ENCODE results near the gene TRIM29. TPM values are rescaled to one million over a fixed set of nuclear protein-coding genes. Genes with fewer than 3 reads are reported as not detected.

TRIM29 gene
- total RNA-seq, 1 experiment from 2014 or later: 4.3 TPM

DNA sequence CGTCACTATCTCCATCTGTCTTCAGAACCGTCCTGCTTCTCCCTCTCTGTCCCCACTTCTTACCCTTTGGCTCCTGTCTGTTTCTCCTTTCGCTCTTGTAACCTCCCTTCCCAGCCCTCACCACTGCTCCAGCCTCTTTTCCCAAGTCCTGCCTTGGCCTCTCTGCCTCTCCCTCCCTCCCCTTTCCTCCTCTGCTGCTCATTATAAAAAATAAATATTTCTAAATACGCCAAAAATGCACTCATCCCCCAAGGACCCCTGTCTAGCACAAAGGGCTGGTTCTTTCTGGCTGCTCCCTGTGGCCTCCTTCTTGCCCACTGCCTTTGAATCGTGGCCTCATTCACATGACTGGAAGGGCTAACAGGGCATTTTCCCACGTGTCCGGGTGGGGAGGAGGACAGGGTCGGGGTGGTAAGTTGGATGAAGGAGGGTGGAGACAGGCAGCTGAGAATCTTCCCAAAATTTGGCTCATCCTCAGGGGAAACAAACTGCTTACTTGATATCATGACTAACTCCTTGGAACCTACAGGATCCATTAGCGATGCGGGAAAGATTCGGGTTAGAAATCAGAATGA is 46.5 kb upstream of the TRIM29 start:
- peaks cover 6% of the 10 kb centered on the region for H3K9me3 ChIP-seq
- no peaks in the 10 kb centered on the region for H3K27me3 Mint-ChIP-seq (ENCODE audit: insufficient read depth, unreplicated experiment)
- peak overlapping the region; percentile 28 for H3K4me3 ChIP-seq (ENCODE audit: low read depth, low read length)
- no peaks in the 10 kb centered on the region for H3K27me3 ChIP-seq (replicated peaks; ENCODE audit: control insufficient read depth, insufficient read depth, low read length)
- ChIA-PET POLR2A (no interaction called here), CTCF (interaction anchor here (0.9 to 2.1 kb wide), 6 partner anchors 9 to 44 kb away, joined by 3 to 13 read pairs (median 5); no protein-coding TSS in a partner anchor)
- peak overlapping the region; percentile 49 for H3K4me3 Mint-ChIP-seq (ENCODE audit: unreplicated experiment)
- no TSS peak for BruUV-seq (replicated peaks)
- DNase-seq: peak in 1 of 2 experiments; percentile 32
- intact Hi-C loops (cut with micrococcal nuclease; ENCODE audit: unreplicated experiment): no loop called here
- no peaks in the 10 kb centered on the region for H3K36me3 Mint-ChIP-seq (ENCODE audit: insufficient read depth, unreplicated experiment)
- H3K27ac Mint-ChIP-seq (ENCODE audit: unreplicated experiment): peak overlapping the region; percentile 84
- no peaks in the 10 kb centered on the region for H3K36me3 ChIP-seq (ENCODE audit: control insufficient read depth, insufficient read depth, low read length)
- no peaks in the 10 kb centered on the region for H3K9me3 Mint-ChIP-seq (ENCODE audit: unreplicated experiment)
- TF ChIP-seq, protein P1, sequence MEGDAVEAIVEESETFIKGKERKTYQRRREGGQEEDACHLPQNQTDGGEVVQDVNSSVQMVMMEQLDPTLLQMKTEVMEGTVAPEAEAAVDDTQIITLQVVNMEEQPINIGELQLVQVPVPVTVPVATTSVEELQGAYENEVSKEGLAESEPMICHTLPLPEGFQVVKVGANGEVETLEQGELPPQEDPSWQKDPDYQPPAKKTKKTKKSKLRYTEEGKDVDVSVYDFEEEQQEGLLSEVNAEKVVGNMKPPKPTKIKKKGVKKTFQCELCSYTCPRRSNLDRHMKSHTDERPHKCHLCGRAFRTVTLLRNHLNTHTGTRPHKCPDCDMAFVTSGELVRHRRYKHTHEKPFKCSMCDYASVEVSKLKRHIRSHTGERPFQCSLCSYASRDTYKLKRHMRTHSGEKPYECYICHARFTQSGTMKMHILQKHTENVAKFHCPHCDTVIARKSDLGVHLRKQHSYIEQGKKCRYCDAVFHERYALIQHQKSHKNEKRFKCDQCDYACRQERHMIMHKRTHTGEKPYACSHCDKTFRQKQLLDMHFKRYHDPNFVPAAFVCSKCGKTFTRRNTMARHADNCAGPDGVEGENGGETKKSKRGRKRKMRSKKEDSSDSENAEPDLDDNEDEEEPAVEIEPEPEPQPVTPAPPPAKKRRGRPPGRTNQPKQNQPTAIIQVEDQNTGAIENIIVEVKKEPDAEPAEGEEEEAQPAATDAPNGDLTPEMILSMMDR (IDR thresholded peaks at IDR 0.05; ENCODE audit: insufficient read depth in 1 of 2, low read depth in 1 of 2, low read length in 1 of 2, severe bottlenecking in 1 of 2, unreplicated experiment in 1 of 2): no peak
- peaks cover 45% of the 10 kb centered on the region for H3K4me1 Mint-ChIP-seq (ENCODE audit: low read depth, unreplicated experiment)
- peaks cover 67% of the 10 kb centered on the region for H3K4me1 ChIP-seq

DNA sequence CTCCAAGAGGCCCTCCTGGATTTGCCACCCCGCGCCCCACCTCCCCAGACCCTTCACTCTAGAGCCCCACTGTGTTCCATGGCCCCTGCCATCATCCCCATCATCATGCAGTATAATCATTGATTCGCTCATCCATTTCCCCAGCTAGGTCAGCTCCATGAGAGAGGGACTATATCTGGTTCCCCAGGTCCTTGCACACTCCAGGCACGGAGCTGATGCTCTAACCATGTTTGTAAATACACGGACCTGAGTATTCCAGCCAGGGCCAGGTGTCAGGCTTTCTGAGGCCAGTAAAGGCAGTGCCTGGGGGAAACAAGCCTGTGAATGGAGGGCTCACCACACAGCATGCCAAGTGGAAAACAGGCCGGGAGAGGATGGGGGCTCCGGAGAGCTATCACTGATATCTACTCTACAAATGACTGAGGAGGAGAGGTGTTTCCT is 45.8 kb upstream of the TRIM29 start:
- POLR2A ChIA-PET: no interaction called here

DNA sequence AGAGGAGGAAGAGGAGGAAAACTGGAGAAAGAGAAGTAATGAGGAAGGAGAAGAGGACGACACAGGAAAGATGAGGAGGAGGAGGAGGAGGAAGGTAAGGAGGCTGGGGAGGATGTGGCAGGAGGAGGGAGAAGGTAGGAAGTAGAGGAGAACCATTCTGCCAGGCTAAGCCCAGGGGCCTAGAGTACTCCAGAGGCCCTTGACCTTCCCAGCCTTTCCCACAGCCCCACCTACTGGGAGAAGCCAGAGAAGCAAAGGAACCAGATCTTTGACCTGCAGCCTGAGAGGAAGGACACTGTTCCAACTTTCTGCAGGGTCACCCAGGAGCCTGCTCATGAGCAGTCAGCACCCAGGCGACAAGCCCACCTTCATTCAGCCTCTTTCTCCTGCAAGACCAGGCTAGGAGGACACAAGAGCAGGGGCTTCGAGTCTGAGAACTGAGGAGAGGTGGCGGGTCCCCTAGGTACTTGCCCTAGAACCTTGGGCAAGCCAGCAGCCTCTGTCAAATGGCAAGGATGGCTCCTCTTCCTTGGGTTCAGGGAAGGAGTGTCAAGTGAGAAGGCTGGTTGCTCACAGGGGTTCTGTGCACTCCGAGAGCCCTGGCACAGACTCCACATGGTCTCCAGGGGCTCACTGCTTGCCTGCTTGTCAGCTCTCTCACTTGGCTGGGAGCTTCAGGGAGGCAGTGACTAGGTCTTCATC is 45.0 kb upstream of the TRIM29 start:
- H3K27me3 ChIP-seq (replicated peaks; ENCODE audit: control insufficient read depth, insufficient read depth, low read length): no peaks in the 10 kb centered on the region
- BruUV-seq (replicated peaks): no TSS peak
- H3K36me3 ChIP-seq (ENCODE audit: control insufficient read depth, insufficient read depth, low read length): no peaks in the 10 kb centered on the region
- Mint-ChIP-seq H3K27me3 (ENCODE audit: insufficient read depth, unreplicated experiment) (no peaks in the 10 kb centered on the region), H3K9me3 (ENCODE audit: unreplicated experiment) (no peaks in the 10 kb centered on the region), H3K4me3 (ENCODE audit: unreplicated experiment) (no peak overlapping the region), H3K4me1 (ENCODE audit: low read depth, unreplicated experiment) (peaks cover 44% of the 10 kb centered on the region), H3K27ac (ENCODE audit: unreplicated experiment) (no peak overlapping the region), H3K36me3 (ENCODE audit: insufficient read depth, unreplicated experiment) (no peaks in the 10 kb centered on the region)
- POLR2A ChIA-PET: no interaction called here
- H3K4me3 ChIP-seq (ENCODE audit: low read depth, low read length): no peak overlapping the region
- CTCF ChIA-PET: interaction anchor here (0.7 to 0.9 kb wide), 3 partner anchors 14 to 345 kb away, joined by 3 to 6 read pairs (median 3); no protein-coding TSS in a partner anchor
- TF ChIP-seq, protein P1 (IDR thresholded peaks at IDR 0.05; ENCODE audit: insufficient read depth in 1 of 2, low read depth in 1 of 2, low read length in 1 of 2, severe bottlenecking in 1 of 2, unreplicated experiment in 1 of 2): peak; percentile 72 to 92
- H3K4me1 ChIP-seq: peaks cover 53% of the 10 kb centered on the region
- intact Hi-C loops (cut with micrococcal nuclease; ENCODE audit: unreplicated experiment): loop anchor here (1.0 kb wide), 1 partner anchor 11 kb away; no protein-coding TSS in a partner anchor
- peak; percentile 81 to 83 for DNase-seq
- H3K9me3 ChIP-seq: no peaks in the 10 kb centered on the region

More for the DNA sequence above, 45.8 kb upstream of the TRIM29 start:
- H3K4me3 ChIP-seq (ENCODE audit: low read depth, low read length): no peak overlapping the region
- no TSS peak for BruUV-seq (replicated peaks)
- H3K4me3 Mint-ChIP-seq (ENCODE audit: unreplicated experiment): no peak overlapping the region
- peaks cover 61% of the 10 kb centered on the region for H3K4me1 ChIP-seq
- no peaks in the 10 kb centered on the region for H3K9me3 Mint-ChIP-seq (ENCODE audit: unreplicated experiment)
- H3K36me3 ChIP-seq (ENCODE audit: control insufficient read depth, insufficient read depth, low read length): no peaks in the 10 kb centered on the region
- no peak overlapping the region for H3K27ac Mint-ChIP-seq (ENCODE audit: unreplicated experiment)
- CTCF ChIA-PET: interaction anchor here (0.8 kb wide), 1 partner anchor 15 kb away, joined by 3 read pairs; no protein-coding TSS in a partner anchor
- no peaks in the 10 kb centered on the region for H3K9me3 ChIP-seq
- intact Hi-C loops (cut with micrococcal nuclease; ENCODE audit: unreplicated experiment): loop anchor here (1.0 kb wide), 1 partner anchor 11 kb away; no protein-coding TSS in a partner anchor
- peaks cover 45% of the 10 kb centered on the region for H3K4me1 Mint-ChIP-seq (ENCODE audit: low read depth, unreplicated experiment)
- no peaks in the 10 kb centered on the region for H3K36me3 Mint-ChIP-seq (ENCODE audit: insufficient read depth, unreplicated experiment)
- H3K27me3 ChIP-seq (replicated peaks; ENCODE audit: control insufficient read depth, insufficient read depth, low read length): no peaks in the 10 kb centered on the region
- no peaks in the 10 kb centered on the region for H3K27me3 Mint-ChIP-seq (ENCODE audit: insufficient read depth, unreplicated experiment)
- DNase-seq: no peak
- TF ChIP-seq, protein P1 (IDR thresholded peaks at IDR 0.05; ENCODE audit: insufficient read depth in 1 of 2, low read depth in 1 of 2, low read length in 1 of 2, severe bottlenecking in 1 of 2, unreplicated experiment in 1 of 2): no peak

Data from Caco-2 (cell line).